GM23248 (cell line): ENCODE measurements around the gene EVI5L. TPM values are rescaled to one million over a fixed set of nuclear protein-coding genes. Genes with fewer than 3 reads are reported as not detected.

Source experiments
- DNase-seq: peaks from one replicate; pipeline ENCODE4 v3.0.0-alpha.2; 2015
- H2AFZ ChIP-seq: fragments of 200-600 bp; sonication (generic); 2 replicates; pipeline ENCODE4 v1.6.1; 2016; ENCODE audit warnings: antibody characterized with exemption
- H3F3A ChIP-seq: fragments of 200-600 bp; sonication (generic); 2 replicates; pipeline ENCODE4 v1.6.1; 2016; ENCODE audit warnings: mild to moderate bottlenecking, antibody characterized with exemption, mixed run types; ENCODE audit not compliant: insufficient read depth
- H3K27ac ChIP-seq: fragments of 200-600 bp; sonication (generic); 2 replicates; pipeline ENCODE4 v1.5.1; 2016; ENCODE audit warnings: mild to moderate bottlenecking
- H3K27me3 ChIP-seq: fragments of 200-600 bp; sonication (generic); replicated peaks from 2 replicates; pipeline ENCODE4 v1.6.1; 2016; ENCODE audit warnings: mild to moderate bottlenecking; ENCODE audit not compliant: insufficient read depth
- H3K36me3 ChIP-seq: fragments of 200-600 bp; sonication (generic); 2 replicates; pipeline ENCODE4 v1.6.1; 2016; ENCODE audit warnings: low read depth, mild to moderate bottlenecking
- H3K4me1 ChIP-seq: fragments of 200-600 bp; sonication (generic); 2 replicates; pipeline ENCODE4 v1.6.1; 2016; ENCODE audit warnings: mild to moderate bottlenecking; ENCODE audit not compliant: insufficient read depth
- H3K4me2 ChIP-seq: fragments of 200-600 bp; sonication (generic); one replicate; pipeline ENCODE4 v1.6.1; 2016; ENCODE audit warnings: mild to moderate bottlenecking; ENCODE audit not compliant: unreplicated experiment
- H3K4me3 ChIP-seq: fragments of 200-600 bp; sonication (generic); 2 replicates; pipeline ENCODE4 v1.5.1; 2016; ENCODE audit warnings: mild to moderate bottlenecking
- H3K79me2 ChIP-seq: fragments of 200-600 bp; sonication (generic); 2 replicates; pipeline ENCODE4 v1.6.1; 2016; ENCODE audit warnings: mild to moderate bottlenecking; ENCODE audit not compliant: insufficient read depth
- H3K9ac ChIP-seq: fragments of 200-600 bp; sonication (generic); 2 replicates; pipeline ENCODE4 v1.6.1; 2016; ENCODE audit warnings: mild to moderate bottlenecking
- H3K9me2 ChIP-seq: fragments of 200-600 bp; sonication (generic); 2 replicates; pipeline ENCODE4 v1.6.1; 2016; ENCODE audit warnings: mixed run types, mild to moderate bottlenecking, moderate library complexity; ENCODE audit not compliant: insufficient read depth
- H3K9me3 ChIP-seq: fragments of 200-600 bp; sonication (generic); one replicate; pipeline ENCODE4 v1.6.1; 2017; ENCODE audit warnings: low read depth
- H4K20me1 ChIP-seq: fragments of 200-600 bp; sonication (generic); 2 replicates; pipeline ENCODE4 v1.6.0; 2016; ENCODE audit not compliant: insufficient read depth
- EZH2 ChIP-seq: fragments of 200-600 bp; sonication (generic); IDR thresholded peaks from 2 replicates; pipeline ENCODE4 v1.6.1; 2018; ENCODE audit warnings: antibody characterized with exemption, mild to moderate bottlenecking; ENCODE audit not compliant: insufficient read depth, poor library complexity, severe bottlenecking
- EZH2phosphoT487 ChIP-seq: fragments of 200-600 bp; sonication (generic); IDR thresholded peaks from 2 replicates; pipeline ENCODE4 v1.6.1; 2018; ENCODE audit warnings: antibody characterized with exemption, moderate library complexity, mild to moderate bottlenecking, low read depth; ENCODE audit not compliant: insufficient read depth
- WGBS, 2 experiments: methylation state at CpG; one replicate each; pipeline ENCODE4 v1.1.6; 2015 to 2017; ENCODE audit warnings: low lambda C conversion rate in 2 of 2, low coverage in 1 of 2; ENCODE audit errors: missing lambda C conversion rate in 2 of 2; 5-methylcytosine and 5-hydroxymethylcytosine counted together
- in situ Hi-C: fragments of 300-500 bp; cut with MboI; formaldehyde crosslinking; loops from 2 replicates; pipeline ENCODE4 v1.15.0; 2020
- polyA plus RNA-seq: library from polyadenylated mRNA; unstranded; fragments of >200 nt; fragmentation: Nextera tagmentation; extraction: Ambion mirVana; gene quantifications from 2 replicates; pipeline ENCODE4 v1.2.1, GENCODE V29; 2016
- total RNA-seq: library from RNA; depleted of rRNA; stranded (reverse); fragments of >200 nt; shearing (Covaris generic); gene quantifications from 2 replicates; pipeline ENCODE4 v1.2.3, GENCODE V29; 2014

Gene EVI5L
- total and polyA plus RNA-seq, 2 experiments from 2014 or later, result 6.9 to 24.3 TPM

DNA sequence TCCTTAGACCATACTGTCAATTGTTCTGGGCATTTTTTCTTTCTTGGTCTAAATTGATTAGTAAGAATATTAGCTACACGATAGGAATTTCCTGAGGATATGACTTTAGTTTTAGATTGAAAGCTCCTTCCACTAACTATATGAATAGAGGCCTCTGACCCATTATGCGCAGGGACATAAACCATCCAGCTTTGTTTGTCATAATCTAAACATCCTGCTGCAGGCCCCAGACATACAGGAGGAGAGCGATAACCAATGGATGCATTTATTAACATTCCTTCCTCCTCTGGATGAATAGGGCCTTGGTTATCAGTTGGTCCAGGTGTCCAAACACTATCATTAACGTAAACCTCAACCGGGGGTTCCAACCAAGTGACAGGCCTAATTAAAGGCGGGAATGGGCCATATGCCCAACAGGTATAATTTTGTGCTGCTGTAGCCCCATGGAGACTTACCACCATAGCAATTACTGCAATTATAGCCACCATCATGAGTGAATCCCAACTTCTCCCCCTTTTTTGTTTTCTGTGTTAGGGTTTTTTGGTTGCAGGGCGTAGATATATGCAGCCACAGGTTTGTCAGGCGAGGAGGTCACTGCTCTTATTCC is 34.4 kb upstream of the EVI5L start:
- Histone ChIP-seq H3K36me3 (no peaks in the 10 kb centered on the region), H3K27me3 (peaks cover 32% of the 10 kb centered on the region), H3K9ac (no peak overlapping the region), H3K4me1 (0 out of 2 replicates have a peak, but pooled peaks cover 3% of the 10 kb centered on the region), H3K9me2 (no peaks in the 10 kb centered on the region), H3F3A (no peaks in the 10 kb centered on the region), H3K79me2 (no peaks in the 10 kb centered on the region), H3K27ac (no peak overlapping the region), H3K4me2 (no peak overlapping the region), H3K4me3 (no peak overlapping the region), H3K9me3 (no peaks in the 10 kb centered on the region), H4K20me1 (no peaks in the 10 kb centered on the region), H2AFZ (no peak overlapping the region)
- DNase-seq, result no peak
- TF ChIP-seq EZH2 (no peak), EZH2phosphoT487 (no peak)
- WGBS, 2 experiments, result 64 to 71% methylated on average over 8 of the region's 8 CpGs
- in situ Hi-C loops, result loop anchor here (10.0 kb wide), 1 partner anchor 231 kb away; no protein-coding TSS in a partner anchor

- 1 to 3% methylated on average over 33 to 34 of the region's 34 CpGs for WGBS, 2 experiments
- Histone ChIP-seq H3K4me3 (peak overlapping the region; percentile 62), H3K79me2 (no peaks in the 10 kb centered on the region), H3K27ac (no peak overlapping the region), H3K36me3 (no peaks in the 10 kb centered on the region), H3K9me3 (no peaks in the 10 kb centered on the region), H3K9me2 (no peaks in the 10 kb centered on the region), H2AFZ (peak overlapping the region; percentile 60), H3F3A (no peaks in the 10 kb centered on the region), H3K27me3 (peaks cover 27% of the 10 kb centered on the region), H3K9ac (no peak overlapping the region), H4K20me1 (no peaks in the 10 kb centered on the region), H3K4me1 (0 out of 2 replicates have a peak, but pooled peaks cover 3% of the 10 kb centered on the region), H3K4me2 (peak overlapping the region; percentile 69)
- in situ Hi-C loops, result loop anchor here (10.0 to 25.0 kb wide), 2 partner anchors 235 to 437 kb away; no protein-coding TSS in a partner anchor
- peak; percentile 87 for DNase-seq
- no peak for TF ChIP-seq EZH2phosphoT487
Measured at GRCh38 chr19:7799640-7800355, 30.2 kb upstream of the EVI5L start.

DNA sequence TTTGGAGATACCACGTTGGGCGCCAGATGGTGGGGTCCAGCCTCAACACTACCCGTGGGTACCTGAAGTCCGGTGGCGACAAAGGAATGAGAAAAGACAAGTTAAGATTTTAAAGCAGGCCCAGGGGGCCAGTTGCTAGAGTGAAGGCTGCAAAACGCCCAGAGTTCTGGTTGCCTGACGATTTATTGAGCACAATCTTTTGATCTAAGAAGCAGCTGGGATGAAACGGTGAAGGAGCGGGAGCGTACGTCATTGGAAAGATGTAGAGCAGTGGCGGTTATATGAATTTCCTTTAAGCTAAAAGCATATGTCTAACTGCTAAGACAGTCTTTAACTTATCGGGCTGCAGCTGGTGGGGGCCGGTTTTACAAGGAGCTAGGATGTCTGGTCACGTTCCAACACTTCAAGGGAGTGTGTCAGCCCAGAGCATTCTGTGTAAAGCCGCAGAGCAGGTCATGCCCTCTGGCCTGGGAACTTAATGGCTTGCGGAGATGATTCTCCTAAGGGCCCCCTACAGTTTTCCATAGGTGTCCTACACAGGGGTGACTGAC is 28.9 kb upstream of the EVI5L start:
- no peaks in the 10 kb centered on the region for H3K36me3 ChIP-seq
- no peaks in the 10 kb centered on the region for H3K9me2 ChIP-seq
- in situ Hi-C loops, result loop anchor here (25.0 kb wide), 1 partner anchor 439 kb away; no protein-coding TSS in a partner anchor
- no peaks in the 10 kb centered on the region for H3F3A ChIP-seq
- no peak overlapping the region for H3K27ac ChIP-seq
- H3K9ac ChIP-seq, result no peak overlapping the region
- H4K20me1 ChIP-seq, result no peaks in the 10 kb centered on the region
- TF ChIP-seq EZH2phosphoT487, result no peak
- TF ChIP-seq EZH2, result no peak
- no peak overlapping the region for H3K4me3 ChIP-seq
- no peaks in the 10 kb centered on the region for H3K79me2 ChIP-seq
- no peak for DNase-seq
- H3K4me2 ChIP-seq, result no peak overlapping the region
- H3K27me3 ChIP-seq, result peaks cover 25% of the 10 kb centered on the region
- no peaks in the 10 kb centered on the region for H3K9me3 ChIP-seq
- 0 out of 2 replicates have a peak, but pooled peaks cover 3% of the 10 kb centered on the region for H3K4me1 ChIP-seq
- 30 to 34% methylated on average over 17 of the region's 17 CpGs for WGBS, 2 experiments
- H2AFZ ChIP-seq, result no peak overlapping the region

- H3K9me2 ChIP-seq, result no peaks in the 10 kb centered on the region
- H3K9me3 ChIP-seq, result no peaks in the 10 kb centered on the region
- no peaks in the 10 kb centered on the region for H3K79me2 ChIP-seq
- H2AFZ ChIP-seq, result no peak overlapping the region
- 4 to 5% methylated on average over 3 of the region's 3 CpGs for WGBS, 2 experiments
- no peak overlapping the region for H3K27ac ChIP-seq
- no peaks in the 10 kb centered on the region for H3F3A ChIP-seq
- no peak for TF ChIP-seq EZH2
- no peak overlapping the region for H3K4me3 ChIP-seq
- no peak overlapping the region for H3K4me2 ChIP-seq
- no peaks in the 10 kb centered on the region for H3K36me3 ChIP-seq
- H4K20me1 ChIP-seq, result no peaks in the 10 kb centered on the region
- in situ Hi-C loops, result loop anchor here (25.0 kb wide), 1 partner anchor 444 kb away; no protein-coding TSS in a partner anchor
- H3K9ac ChIP-seq, result no peak overlapping the region
- no peaks in the 10 kb centered on the region; the same call in none of the 2 replicates for H3K27me3 ChIP-seq
- H3K4me1 ChIP-seq, result no peaks in the 10 kb centered on the region
- no peak for DNase-seq
Measured at GRCh38 chr19:7806234-7806633, 23.8 kb upstream of the EVI5L start.
